Right ventricle myocardium inferior (tissue), 1 donor: ENCODE measurements around the gene GPR39. TPM values are rescaled to one million over a fixed set of nuclear protein-coding genes. Genes with fewer than 3 reads are reported as not detected.

Experiments used
- ATAC-seq: fragments of 200-7000 bp; cut with Tn5 transposase; one replicate; pipeline ENCODE4 v1.9.1; 2020; ENCODE audit warnings: mild to moderate bottlenecking, moderate library complexity
- DNase-seq: peaks from one replicate; pipeline ENCODE4 v3.0.0; 2021; ENCODE audit errors: missing footprints
- intact Hi-C: fragments of 100-400 bp; cut with DNase I; formaldehyde crosslinking; loops from one replicate; pipeline ENCODE4 v1.11.0; 2022
- total RNA-seq: library from RNA; stranded (reverse); fragmentation: NEBNext Ultra II Directional; extraction: Animal tissue kit (Norgen Biotek cat#: 25700); gene quantifications from one replicate; pipeline ENCODE4 v1.2.1, GENCODE V29; 2021
- donor health status: DM: no; HTN: yes; CAD: no; lungs with severe emphysema.

GPR39 gene
- total RNA-seq, 1 donor from 2014 or later, result not detected

- intact Hi-C loops, result no loop called here
- DNase-seq, result no peak
- ATAC-seq, result no peak
These were observed 191.7 kb downstream of the GPR39 start for GRCh38 chr2:132608311-132608710.

- no peak for ATAC-seq
- intact Hi-C loops, result no loop called here
- no peak for DNase-seq
These were observed 192.7 kb downstream of the GPR39 start for GRCh38 chr2:132609101-132609890.

- ATAC-seq (no peak), DNase-seq (no peak)
- intact Hi-C loops, result no loop called here
These were observed 195.1 kb downstream of the GPR39 start for GRCh38 chr2:132611719-132612118.

- no peak for ATAC-seq
- intact Hi-C loops, result no loop called here
- DNase-seq, result no peak
These were observed 198.9 kb downstream of the GPR39 start for GRCh38 chr2:132615329-132616085.

GRCh38 chr2:132617989-132618388 is 201.4 kb downstream of the GPR39 start:
- intact Hi-C loops, result no loop called here
- no peak for DNase-seq
- no peak for ATAC-seq

- ATAC-seq (no peak), DNase-seq (no peak)
- intact Hi-C loops, result no loop called here
These were observed 202.1 kb downstream of the GPR39 start for GRCh38 chr2:132618734-132619133.

- no peak for ATAC-seq
- intact Hi-C loops, result no loop called here
- DNase-seq, result no peak
These were observed 203.5 kb downstream of the GPR39 start for GRCh38 chr2:132620115-132620514.

GRCh38 chr2:132621131-132621875 is 204.7 kb downstream of the GPR39 start:
- ATAC-seq, result peak; percentile 68

GRCh38 chr2:132623096-132623839 is 206.7 kb downstream of the GPR39 start:
- intact Hi-C loops, result no loop called here
- DNase-seq (no peak), ATAC-seq (no peak)

More at GRCh38 chr2:132621131-132621875, 204.7 kb downstream of the GPR39 start:
- no peak for DNase-seq
- intact Hi-C loops, result no loop called here

- ATAC-seq, result no peak
- intact Hi-C loops, result no loop called here
- DNase-seq, result no peak
These were observed 210.9 kb downstream of the GPR39 start for GRCh38 chr2:132627536-132627935.

GRCh38 chr2:132632000-132632649 is 215.5 kb downstream of the GPR39 start:
- intact Hi-C loops, result no loop called here
- DNase-seq (no peak), ATAC-seq (no peak)

- DNase-seq (no peak), ATAC-seq (no peak)
- intact Hi-C loops, result no loop called here
These were observed 217.0 kb downstream of the GPR39 start for GRCh38 chr2:132633635-132634034.

- ATAC-seq (no peak), DNase-seq (no peak)
- intact Hi-C loops, result no loop called here
These were observed 219.7 kb downstream of the GPR39 start for GRCh38 chr2:132636346-132636745.

- intact Hi-C loops, result no loop called here
- DNase-seq, result no peak
- no peak for ATAC-seq
These were observed 221.9 kb downstream of the GPR39 start for GRCh38 chr2:132638313-132639040.

- intact Hi-C loops, result no loop called here
- DNase-seq, result no peak
- no peak for ATAC-seq
These were observed 223.5 kb downstream of the GPR39 start for GRCh38 chr2:132640116-132640515.

- DNase-seq (no peak), ATAC-seq (no peak)
- intact Hi-C loops, result no loop called here
These were observed 225.2 kb downstream of the GPR39 start for GRCh38 chr2:132641819-132642218.

- no peak for ATAC-seq
- intact Hi-C loops, result no loop called here
- DNase-seq, result no peak
These were observed 225.8 kb downstream of the GPR39 start for GRCh38 chr2:132642415-132642814.

GRCh38 chr2:132645176-132645575 is 228.6 kb downstream of the GPR39 start:
- ATAC-seq (no peak), DNase-seq (no peak)
- intact Hi-C loops, result no loop called here
